ENCODE measurements around the gene AIP.
"Not testable (repeated sequence)": the region's sequence is repeated elsewhere in the genome, so short reads cannot be mapped to it uniquely, and the experiment has no call there.

Gene AIP

DNA sequence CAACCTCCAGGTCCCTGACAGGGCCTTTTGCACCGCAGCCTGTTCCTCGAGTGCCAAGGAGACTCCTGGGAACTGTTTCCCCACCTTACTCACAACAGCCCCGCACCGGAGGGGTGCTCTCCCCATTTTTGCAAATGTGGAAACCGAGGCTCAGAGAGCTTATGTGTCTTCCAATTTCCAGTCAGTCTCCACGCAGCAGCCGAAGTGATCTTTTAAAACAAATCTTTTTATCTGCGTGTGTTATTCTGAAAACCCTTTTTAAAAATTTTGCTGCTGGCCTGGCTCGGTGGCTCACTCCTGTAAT is 13.4 kb upstream of the AIP start:
- DNase-seq: no peak

GRCh38 chr11:67470337-67471002 is 12.4 kb upstream of the AIP start:
- no peak for DNase-seq

DNA sequence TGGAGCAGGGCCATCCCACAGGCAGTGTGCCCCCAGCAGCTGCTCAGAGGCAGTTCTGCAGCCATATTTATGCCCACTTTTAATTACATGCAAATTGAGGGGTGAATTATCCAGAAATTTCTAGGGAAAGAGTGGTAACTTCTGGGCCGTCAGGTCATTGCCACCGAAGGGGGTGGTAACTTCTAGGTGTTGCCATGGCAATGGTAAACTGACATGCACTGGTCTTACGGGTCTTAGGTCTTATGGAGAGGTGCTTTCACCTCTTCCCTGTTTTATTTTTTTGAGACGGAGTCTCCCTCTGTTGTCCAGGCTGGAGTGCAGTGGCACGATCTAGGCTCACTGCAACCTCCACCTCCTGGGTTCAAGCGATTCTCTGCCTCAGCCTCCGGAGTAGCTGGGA is 9.9 kb upstream of the AIP start:
- no peak for DNase-seq

DNA sequence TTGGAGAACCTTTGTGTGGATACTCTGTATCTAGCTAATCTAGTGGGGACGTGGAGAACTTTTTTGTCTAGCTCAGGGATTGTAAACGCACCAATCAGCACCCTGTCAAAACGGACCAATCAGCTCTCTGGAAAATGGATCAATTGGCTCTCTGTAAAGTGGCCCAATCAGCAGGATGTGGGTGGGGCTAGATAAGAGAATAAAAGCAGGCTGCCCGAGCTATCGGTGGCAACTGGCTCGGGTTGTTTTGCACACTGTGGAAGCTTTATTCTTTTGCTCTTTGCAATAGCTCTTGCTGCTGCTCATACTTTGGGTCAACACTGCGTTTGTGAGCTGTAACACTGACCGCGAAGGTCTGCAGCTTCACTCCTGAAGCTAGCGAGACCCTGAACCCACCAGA is 6.1 kb upstream of the AIP start:
- DNase-seq: not testable (repeated sequence)

DNA sequence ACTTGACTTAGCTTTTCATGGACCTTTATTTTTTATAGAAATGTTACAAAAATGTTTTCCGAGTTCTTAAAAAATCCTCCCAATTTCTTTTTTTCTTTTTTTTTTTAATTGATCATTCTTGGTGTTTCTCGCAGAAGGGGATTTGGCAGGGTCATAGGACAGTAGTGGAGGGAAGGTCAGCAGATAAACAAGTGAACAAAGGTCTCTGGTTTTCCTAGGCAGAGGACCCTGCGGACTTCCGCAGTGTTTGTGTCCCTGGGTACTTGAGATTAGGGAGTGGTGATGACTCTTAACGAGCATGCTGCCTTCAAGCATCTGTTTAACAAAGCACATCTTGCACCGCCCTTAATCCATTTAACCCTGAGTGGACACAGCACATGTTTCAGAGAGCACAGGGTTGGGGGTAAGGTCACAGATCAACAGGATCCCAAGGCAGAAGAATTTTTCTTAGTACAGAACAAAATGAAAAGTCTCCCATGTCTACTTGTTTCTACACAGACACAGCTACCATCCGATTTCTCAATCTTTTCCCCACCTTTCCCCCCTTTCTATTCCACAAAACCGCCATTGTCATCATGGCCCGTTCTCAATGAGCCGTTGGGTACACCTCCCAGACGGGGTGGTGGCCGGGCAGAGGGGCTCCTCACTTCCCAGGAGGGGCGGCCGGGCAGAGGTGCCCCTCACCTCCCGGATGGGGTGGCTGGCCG is 5.3 kb upstream of the AIP start:
- DNase-seq: not testable (repeated sequence)

GRCh38 chr11:67482275-67482826 is 475 bp upstream of the AIP start:
- DNase-seq: no peak

DNA sequence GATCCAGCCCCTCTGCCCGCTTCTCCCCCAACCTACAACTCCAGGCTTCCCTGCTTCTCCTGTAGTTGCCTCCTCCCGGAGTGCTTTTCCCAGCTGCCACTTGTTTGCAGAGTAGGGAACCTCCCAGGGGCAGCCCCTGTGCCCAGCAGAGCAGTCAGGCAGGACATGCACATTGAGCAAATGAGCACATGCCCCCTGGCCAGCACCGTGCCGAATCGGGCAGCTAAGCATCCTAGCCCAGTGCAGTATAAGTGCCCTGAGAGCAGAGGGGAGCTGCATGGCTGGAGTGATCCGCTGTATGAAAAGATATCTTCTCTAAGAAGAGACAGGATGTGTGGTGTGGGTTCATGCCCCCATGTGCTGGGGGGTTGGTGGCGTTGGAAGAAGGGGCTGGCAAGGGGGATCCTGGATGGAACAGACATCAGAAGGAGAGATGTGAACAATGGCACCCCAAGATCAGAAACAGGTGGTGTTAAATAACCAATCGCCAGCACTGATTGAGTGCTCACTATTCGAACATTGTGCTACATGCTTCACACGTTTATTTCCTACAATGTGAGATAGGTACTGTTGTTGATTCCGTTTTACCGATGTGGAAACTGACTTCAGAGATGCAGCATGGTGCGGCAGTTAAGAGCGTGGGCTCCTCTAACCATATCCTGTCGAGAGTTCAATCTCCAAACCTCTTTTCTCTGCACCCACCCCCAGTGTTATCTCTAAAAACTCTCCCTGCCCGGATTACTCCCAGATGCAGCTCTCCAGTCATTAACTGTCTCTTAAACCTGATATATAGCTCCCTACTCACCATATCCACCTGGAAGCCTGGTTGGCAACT is 1.2 kb downstream of the AIP start:
- DNase-seq: peak; percentile 27 to 63

DNA sequence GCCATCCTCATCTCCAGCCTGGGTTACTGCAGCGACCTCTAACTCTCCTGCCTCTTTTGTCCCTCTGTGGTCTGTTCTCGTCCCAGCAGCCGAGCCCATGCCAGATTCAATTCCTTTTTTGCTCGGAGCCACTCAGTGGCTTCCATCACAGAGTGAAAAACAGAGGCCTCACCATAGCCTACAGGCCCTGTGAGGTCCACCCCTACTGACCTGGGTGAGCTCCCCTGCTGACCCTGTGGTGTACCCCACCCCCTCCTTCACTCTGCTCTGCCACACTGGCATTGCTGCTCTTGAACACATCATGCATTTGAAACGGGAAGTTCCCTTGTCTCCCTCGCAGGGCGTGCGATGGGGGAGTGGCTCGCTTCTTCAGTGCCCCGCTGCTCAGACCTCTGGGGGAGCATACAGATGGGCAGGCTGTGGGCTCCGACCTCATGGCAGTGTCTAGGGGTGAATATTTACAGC is 2.1 kb downstream of the AIP start:
- peak; percentile 66 to 70 for DNase-seq

GRCh38 chr11:67485873-67486361 is 3.1 kb downstream of the AIP start:
- peak; percentile 66 to 78 for DNase-seq

GRCh38 chr11:67486481-67487195 is 3.8 kb downstream of the AIP start:
- DNase-seq: peak in 1 of 2 donors; percentile 40

- no peak for DNase-seq
Observed at GRCh38 chr11:67489203-67489884, 6.5 kb downstream of the AIP start.

DNA sequence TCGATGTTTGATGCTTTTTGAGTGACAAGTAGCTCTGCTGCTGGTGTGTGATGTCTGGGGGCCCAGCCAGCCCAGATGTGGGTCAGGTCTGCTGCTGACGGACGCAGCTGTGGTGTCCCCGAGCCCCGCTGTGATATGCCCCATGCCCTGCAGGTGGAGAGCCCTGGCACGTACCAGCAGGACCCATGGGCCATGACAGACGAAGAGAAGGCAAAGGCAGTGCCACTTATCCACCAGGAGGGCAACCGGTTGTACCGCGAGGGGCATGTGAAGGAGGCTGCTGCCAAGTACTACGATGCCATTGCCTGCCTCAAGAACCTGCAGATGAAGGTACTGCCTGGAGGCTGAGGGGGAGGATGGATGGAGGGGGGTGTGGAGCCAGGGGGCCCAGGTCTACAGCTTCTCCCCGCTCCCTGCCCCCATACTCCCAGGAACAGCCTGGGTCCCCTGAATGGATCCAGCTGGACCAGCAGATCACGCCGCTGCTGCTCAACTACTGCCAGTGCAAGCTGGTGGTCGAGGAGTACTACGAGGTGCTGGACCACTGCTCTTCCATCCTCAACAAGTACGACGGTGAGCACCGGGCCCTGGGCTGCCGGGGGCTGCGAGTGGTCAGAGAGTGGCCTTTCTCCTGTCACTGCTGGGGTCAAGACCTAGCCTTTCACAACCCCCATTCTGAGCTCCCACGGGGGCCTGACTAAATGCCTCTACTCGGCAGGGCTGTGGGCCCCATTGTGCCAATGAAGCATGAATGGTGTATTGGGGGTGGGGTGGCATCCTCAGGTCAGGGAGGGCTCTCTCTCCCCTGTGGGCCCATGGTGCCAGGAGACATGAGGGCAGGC is 7.3 kb downstream of the AIP start:
- DNase-seq: no peak

DNA sequence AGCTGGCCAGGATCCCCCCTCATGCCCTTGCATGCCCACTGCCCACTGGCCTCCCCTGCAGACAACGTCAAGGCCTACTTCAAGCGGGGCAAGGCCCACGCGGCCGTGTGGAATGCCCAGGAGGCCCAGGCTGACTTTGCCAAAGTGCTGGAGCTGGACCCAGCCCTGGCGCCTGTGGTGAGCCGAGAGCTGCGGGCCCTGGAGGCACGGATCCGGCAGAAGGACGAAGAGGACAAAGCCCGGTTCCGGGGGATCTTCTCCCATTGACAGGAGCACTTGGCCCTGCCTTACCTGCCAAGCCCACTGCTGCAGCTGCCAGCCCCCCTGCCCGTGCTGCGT is 7.9 kb downstream of the AIP start:
- no peak for DNase-seq

GRCh38 chr11:67491276-67492068 is 8.6 kb downstream of the AIP start:
- DNase-seq: no peak

DNA sequence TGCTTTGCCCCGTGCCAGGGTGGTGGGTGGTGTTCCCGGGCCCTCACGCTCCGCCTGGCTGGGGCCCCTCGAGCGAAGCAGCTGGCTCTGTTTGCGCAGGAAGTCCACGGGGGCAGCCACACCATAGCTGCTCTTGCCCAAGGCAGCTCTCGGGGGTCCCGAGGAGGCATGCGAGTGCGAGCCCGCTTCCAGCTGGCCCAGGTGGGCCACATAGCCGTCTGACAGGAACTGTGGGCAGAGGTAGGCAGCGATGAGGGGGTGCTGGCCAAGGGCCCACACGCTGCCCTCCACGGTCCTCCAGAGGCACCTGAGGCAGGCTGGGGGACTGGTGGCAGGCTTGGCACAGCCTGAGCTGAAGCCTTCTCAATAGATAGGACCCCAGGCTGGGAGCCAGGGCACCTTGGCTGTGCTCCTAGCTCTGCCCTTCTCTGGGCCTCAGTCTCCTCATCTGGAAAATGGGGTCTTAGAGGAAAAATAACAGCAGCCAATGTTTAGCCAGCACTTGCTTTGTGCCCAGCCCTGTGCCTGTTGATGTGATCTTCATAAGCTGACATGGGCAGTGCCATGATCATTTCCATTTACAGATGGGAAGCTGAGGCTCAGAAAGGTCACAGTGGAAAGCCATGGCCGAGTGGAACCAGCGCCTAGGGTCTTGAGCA is 9.4 kb downstream of the AIP start:
- DNase-seq: no peak

DNA sequence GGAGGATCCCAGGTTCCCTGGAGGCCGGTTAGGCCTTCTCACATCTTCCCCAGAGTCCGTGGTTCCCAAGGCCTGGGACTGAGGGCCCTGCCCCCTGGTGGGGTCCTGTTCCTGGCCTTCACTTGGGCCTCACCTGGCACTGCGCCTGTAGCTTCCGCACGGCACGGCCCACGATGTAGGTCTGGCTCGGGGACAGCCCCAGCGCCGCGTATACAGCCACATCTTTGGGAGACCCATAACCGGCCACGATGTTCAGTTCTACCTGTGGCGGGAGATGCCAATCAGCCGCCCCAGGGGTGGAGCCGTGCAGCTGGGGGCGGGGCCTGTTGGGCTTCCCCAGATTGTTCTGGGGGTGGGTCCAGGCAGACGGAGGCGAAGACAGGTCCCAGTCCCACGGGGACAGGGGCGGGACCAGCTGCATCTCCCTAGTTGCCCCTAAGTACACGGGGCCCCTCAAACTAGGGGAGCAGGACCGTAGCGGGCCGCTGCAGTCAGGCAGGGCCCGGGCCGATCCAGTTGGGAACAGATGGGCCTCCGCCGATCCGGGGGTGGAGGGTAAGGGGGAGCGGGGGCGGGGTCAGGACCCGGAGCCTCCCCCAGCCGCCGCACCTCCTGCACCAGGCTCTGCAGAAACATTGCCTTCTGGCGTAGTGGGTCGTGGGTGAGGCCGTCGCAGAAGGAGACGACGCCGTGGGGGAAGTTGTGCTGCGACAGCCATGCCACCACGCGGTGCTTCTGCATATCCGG is 10.1 kb downstream of the AIP start:
- DNase-seq: peak in 1 of 2 donors; percentile 26

DNA sequence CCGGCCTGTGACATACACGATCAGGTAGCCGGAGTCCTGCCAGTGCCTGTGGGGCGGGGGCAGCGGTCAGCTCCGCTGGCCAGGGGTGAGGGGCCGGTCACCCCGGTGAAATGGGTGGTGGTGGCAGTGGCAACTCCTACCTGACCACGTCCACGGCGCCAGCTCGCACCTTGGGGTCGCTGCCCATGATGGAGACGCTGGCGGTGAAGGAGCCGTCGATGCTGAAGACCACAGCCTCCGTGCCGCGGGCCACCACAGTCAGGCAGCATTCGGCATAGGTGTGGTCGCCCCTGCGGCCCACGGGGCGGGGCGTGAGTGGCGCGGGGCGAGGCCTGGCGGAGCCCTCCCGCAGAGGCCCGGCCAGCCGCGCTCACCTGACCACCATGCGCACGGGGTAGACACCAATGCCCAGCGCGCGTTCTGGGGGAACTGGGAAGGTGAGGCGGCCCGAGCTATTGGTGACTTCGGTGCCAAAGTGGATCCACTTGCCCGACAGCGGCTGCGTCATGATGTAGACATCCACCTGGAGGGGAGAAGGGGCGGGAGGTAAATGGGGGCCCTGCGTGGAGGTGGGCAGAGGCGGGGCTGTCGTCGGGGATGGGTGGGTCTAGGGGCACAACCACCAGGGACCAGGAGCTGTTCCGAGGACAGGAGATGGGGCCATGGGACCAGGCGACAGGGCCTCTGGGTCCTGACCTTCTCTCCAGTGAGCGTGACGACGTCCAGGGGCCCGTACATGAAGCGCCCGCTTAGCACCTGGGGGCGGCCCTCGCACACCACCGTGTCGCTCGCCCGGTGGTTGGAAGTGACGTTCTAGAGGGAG is 10.9 kb downstream of the AIP start:
- DNase-seq: no peak
